Activated gamma-delta T cell treated with anti-CD3 and anti-CD28 coated beads, Interleukin-2, amount 50 U/mL, for 16 hours (primary cell): ENCODE results near the gene AR.

Source experiments
- DNase-seq: peaks from one replicate; pipeline ENCODE4 v3.0.0-alpha.2; 2020; ENCODE audit warnings: low read depth

AR gene, protein sequence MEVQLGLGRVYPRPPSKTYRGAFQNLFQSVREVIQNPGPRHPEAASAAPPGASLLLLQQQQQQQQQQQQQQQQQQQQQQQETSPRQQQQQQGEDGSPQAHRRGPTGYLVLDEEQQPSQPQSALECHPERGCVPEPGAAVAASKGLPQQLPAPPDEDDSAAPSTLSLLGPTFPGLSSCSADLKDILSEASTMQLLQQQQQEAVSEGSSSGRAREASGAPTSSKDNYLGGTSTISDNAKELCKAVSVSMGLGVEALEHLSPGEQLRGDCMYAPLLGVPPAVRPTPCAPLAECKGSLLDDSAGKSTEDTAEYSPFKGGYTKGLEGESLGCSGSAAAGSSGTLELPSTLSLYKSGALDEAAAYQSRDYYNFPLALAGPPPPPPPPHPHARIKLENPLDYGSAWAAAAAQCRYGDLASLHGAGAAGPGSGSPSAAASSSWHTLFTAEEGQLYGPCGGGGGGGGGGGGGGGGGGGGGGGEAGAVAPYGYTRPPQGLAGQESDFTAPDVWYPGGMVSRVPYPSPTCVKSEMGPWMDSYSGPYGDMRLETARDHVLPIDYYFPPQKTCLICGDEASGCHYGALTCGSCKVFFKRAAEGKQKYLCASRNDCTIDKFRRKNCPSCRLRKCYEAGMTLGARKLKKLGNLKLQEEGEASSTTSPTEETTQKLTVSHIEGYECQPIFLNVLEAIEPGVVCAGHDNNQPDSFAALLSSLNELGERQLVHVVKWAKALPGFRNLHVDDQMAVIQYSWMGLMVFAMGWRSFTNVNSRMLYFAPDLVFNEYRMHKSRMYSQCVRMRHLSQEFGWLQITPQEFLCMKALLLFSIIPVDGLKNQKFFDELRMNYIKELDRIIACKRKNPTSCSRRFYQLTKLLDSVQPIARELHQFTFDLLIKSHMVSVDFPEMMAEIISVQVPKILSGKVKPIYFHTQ

GRCh38 chrX:67543818-67544217 is at the start of gene AR:
AR (plus strand) TSS chrX:67544021; CDS start chrX:67545147, 1,126 bp downstream.
- no peak for DNase-seq

GRCh38 chrX:67500617-67501016 is 43.2 kb upstream of the AR start:
- DNase-seq = no peak

- DNase-seq = no peak
Measured at GRCh38 chrX:67503004-67503403, 40.8 kb upstream of the AR start.

GRCh38 chrX:67503453-67503852 is 40.4 kb upstream of the AR start:
- no peak for DNase-seq

DNA sequence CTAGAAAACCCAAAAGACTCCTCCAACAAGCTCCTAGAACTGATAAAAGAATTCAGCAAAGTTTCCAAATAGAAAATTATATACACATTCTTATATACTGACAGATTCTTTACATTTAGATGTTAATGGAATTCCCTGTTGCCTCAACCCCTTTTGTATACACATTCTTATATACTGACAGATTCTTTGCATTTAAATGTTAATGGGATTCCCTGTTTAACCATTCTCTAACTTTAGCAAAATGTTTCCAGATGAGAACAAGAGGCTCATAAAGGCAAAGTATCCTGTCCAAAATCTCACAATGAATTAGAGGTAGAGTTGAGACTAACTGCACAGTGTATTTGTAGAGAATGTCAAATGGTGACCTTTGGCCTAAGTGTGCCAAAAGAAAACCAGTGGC is 23.1 kb upstream of the AR start:
- no peak for DNase-seq

- DNase-seq = no peak
Measured at GRCh38 chrX:67523002-67523681, 20.7 kb upstream of the AR start.

DNA sequence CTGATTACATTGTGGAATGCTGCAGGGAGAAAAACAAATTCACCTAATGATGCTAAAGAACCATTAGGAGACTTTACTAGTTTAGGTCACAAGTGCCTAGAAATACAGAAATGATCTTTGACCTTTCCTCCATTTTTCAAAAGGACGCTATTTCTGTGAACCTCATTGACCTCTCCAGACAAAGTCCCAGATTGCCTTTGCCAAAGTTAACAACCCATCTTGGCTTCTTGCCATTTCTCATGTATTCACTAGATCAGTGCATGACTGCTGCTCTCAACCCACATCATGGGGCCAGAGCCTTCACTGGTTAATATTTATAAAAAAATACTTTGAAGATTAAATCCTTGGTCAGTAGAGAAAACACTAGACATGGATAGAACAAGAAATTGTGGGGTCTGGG is 19.9 kb upstream of the AR start:
- no peak for DNase-seq

- DNase-seq = no peak
Measured at GRCh38 chrX:67524428-67524827, 19.4 kb upstream of the AR start.

GRCh38 chrX:67524950-67525691 is 18.7 kb upstream of the AR start:
- no peak for DNase-seq

GRCh38 chrX:67536564-67536963 is 7.3 kb upstream of the AR start:
- no peak for DNase-seq

- DNase-seq = no peak
Measured at GRCh38 chrX:67538383-67538782, 5.4 kb upstream of the AR start.

GRCh38 chrX:67544281-67545035 is 637 bp downstream of the AR start:
- no peak for DNase-seq

GRCh38 chrX:67545036-67545821 is 1.4 kb downstream of the AR start:
- no peak for DNase-seq

DNA sequence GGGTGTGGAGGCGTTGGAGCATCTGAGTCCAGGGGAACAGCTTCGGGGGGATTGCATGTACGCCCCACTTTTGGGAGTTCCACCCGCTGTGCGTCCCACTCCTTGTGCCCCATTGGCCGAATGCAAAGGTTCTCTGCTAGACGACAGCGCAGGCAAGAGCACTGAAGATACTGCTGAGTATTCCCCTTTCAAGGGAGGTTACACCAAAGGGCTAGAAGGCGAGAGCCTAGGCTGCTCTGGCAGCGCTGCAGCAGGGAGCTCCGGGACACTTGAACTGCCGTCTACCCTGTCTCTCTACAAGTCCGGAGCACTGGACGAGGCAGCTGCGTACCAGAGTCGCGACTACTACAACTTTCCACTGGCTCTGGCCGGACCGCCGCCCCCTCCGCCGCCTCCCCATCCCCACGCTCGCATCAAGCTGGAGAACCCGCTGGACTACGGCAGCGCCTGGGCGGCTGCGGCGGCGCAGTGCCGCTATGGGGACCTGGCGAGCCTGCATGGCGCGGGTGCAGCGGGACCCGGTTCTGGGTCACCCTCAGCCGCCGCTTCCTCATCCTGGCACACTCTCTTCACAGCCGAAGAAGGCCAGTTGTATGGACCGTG is 2.2 kb downstream of the AR start:
- no peak for DNase-seq

DNA sequence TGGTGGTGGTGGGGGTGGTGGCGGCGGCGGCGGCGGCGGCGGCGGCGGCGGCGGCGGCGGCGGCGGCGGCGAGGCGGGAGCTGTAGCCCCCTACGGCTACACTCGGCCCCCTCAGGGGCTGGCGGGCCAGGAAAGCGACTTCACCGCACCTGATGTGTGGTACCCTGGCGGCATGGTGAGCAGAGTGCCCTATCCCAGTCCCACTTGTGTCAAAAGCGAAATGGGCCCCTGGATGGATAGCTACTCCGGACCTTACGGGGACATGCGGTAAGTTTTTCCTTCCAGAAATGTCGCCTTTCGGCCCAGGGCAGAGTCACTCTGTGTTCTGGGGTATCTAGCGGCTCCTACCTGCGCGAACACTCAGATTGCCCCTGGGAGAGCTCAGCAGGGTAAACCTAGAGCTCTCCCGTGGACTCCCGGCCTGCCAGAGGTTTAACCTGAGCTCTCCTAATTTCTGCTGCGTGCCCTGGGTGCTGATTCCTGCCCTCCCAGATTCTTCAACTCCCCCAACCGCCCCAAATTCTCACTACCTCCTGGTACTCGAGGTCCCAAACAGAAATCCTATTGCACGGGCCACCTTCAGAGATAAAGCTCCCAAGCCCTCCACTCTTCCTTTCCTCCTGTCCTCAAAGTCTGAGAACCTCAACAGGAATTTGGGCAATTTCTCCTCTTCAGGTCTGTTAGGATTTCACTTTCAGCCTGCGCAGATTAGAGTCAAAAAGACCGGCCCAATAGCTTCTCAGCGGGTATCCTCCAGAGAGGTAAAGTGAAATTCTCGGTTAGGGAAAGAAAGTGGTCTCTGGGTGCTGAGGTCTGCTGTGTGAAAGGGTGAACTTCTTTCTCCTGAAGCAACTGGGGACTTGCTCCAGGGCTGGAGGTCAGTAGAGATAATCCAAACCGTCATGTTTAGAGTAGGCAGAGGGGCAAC is 2.9 kb downstream of the AR start:
- DNase-seq = no peak

GRCh38 chrX:67555578-67556203 is 11.9 kb downstream of the AR start:
- DNase-seq = no peak

GRCh38 chrX:67558267-67558666 is 14.4 kb downstream of the AR start:
- no peak for DNase-seq
